ENCODE data around the gene TRIM47.

DNA sequence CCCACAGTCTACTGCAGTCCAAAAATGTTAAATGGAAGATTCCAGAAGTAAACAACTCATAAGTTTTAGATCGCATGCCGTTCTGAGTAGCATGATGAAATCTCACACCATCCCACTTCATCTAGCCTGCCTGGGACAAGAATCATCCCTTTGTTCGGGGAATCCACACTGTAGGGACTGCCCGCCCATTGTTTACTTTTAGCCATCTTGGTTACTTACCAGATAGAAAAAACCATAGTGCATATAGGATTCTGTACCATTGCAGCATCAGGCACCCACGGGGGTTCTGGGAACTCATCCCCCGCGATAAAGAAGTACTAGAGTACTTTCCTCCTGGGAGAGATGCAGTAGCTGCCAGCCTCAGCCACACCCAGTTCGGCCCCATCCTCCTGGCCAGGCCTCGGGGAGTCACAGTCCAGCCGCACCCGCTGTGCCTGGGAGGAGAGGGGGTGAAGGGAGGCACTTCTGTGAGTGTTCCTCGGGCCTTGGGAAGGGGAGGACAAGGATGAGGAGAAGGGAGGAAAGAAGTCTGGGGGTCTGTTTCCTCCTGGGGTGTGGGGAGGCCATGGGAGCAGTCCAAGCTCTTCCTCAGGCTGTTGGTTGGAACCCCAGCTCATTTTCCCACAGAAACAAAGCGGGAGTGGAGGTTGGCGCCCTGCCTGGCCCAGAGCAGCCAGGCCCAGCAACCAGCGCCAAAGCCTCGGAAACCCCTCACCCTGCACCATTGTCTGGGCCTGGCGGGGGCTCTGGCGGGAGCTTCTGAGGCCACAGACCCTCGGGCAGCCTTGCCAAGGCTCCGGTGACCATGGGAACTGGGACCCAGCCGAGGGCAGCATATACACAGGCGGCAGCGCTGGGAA lies 8.9 kb downstream of the TRIM47 start:
- TF ChIP-seq TAF1 (IDR thresholded peaks at IDR 0.05; ENCODE audit: borderline replicate concordance, low read depth, low read length) (no peak), POLR2AphosphoS5 (IDR thresholded peaks at IDR 0.05; ENCODE audit: low read depth, low read length) (no peak), POLR2A (IDR thresholded peaks at IDR 0.05; ENCODE audit: low read depth, low read length) (no peak)
